CD4-positive, alpha-beta T cell treated with Interleukin-1 beta for 1 hour (primary cell): ENCODE results near the gene GNG12.

ENCODE experiments used
- DNase-seq, 2 donors: peaks; one replicate each; pipeline ENCODE4 v3.0.0-alpha.2; 2020 to 2022

Gene GNG12

GRCh38 chr1:67812226-67812625 is 21.0 kb downstream of the GNG12 start:
- DNase-seq: no peak

GRCh38 chr1:67811781-67812180 is 21.5 kb downstream of the GNG12 start:
- no peak for DNase-seq

DNA sequence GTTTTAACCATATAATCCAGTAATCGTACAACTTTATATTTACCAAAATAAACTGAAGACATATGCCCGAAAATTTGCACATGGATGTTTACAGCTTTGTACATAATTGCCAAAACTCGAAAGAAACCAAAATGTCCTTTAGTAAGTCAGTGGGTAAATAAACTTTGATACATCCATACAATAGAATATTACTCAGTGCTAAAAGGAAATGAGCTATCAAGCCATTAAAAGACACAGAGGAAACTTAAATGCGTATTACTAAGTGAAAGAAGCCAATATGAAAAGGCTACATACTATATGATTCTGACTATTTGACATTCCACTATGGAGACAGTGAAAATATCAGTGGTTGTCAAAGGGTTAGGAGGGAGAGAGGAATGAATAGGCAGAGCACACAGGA is 23.4 kb downstream of the GNG12 start:
- no peak for DNase-seq

GRCh38 chr1:67807282-67807681 is 26.0 kb downstream of the GNG12 start:
- no peak for DNase-seq

- DNase-seq: no peak
Observed at GRCh38 chr1:67804710-67805109, 28.6 kb downstream of the GNG12 start.

- DNase-seq: no peak
Observed at GRCh38 chr1:67803380-67804279, 29.6 kb downstream of the GNG12 start.

DNA sequence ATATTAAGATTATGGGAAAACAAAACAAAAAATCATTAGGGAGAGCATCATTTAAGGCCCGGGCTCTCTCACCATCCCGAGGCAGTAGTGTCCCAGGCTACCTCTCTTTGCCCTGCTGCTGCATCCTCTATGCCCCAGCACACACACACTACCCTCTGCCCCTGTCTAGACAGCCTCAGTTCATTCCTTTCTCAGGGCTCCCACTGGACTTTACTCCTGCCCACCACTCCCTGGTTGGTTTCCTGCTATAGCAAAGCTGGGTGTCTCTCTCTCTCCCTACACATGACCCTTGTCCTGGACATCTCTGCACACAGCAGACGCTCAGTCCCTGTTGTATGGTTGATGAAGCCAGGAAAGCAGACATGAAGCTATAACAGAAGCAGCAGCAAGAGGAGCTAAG is 30.7 kb downstream of the GNG12 start:
- no peak for DNase-seq

DNA sequence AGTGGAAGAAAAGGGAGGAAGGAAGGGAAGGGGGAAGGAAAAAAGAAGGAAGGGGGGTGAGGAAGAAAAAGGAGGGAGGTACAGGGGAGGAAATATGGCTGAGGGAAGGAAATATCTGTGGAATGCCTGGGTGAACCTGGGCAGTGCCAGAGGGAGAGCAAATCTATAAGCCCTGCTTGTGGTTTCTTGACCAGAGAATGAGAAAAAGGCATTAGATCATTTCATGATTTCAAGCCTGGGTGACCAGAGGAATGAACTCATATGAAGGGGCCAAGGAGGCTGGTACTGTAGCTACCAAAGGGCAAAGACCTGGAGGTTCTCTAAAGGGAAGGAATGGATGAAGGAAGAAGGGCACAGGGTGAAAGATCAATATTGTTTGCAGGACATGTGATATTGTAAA is 31.4 kb downstream of the GNG12 start:
- DNase-seq: no peak

DNA sequence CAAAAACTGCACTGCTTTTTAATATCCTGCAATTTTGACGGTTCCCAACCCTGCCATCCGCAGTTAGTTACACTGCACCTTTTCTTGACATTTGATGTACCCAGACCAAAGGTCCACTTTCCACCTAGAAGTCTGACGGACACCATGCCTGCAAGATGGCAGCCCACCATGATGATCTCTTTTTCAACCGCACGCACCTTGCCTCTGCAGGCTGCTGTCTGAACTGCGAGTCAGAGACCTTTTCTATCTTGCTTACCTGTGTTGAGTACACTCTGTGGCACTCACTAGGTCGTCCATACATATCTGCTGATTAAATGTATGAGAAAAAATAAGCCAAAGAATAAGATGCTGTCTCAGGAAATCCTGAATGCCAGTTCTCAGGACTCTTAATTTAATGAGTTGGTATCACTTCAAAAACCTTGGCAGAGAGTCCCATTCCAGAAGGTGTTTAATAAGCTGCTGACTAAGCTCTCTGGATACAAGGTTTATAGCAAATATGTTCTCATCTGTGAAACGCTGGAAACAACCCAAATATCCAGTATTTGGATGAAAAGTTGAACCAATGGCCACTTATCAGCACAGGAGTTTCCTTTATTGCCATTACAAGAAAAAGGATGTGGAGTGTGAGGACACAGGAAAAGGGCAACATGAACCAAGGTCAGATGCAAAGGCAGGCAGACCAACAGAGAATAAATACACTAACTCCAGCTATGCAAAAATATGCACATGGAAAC is 37.9 kb downstream of the GNG12 start:
- no peak for DNase-seq

- no peak for DNase-seq
Observed at GRCh38 chr1:67793562-67793961, 39.7 kb downstream of the GNG12 start.

DNA sequence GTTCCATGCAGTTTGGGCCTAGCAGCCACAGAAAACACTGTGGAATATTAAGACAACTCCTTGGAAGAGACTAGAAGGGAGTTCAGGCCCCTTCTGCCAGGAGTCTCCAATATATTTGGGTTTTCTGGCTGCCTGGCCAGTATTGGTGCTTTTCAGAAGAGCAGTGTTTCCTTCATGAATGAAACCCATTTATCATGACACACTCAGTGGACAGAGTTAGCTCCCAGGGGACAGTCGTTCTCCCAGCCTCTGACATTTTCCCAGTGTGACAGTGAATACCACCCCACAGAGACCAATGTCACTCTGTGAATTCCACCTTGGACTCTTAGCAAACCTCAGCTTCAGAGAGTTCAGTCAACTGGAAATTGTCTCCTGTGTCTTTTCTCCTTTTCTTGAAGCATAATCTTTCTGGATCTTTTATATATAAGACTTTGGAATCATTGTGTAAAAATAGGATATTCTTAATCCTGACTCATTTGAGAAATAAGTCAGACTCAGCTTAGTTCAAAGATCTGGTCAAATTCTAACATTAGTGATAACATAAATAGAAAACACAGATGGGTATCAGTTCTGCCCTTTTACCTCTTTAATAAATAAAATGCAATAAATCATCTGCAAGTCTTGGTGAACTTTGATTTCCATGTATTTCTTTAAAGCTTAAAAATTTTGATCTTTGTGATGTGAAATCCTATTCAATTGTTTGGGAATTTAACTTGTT is 40.4 kb downstream of the GNG12 start:
- DNase-seq: no peak

DNA sequence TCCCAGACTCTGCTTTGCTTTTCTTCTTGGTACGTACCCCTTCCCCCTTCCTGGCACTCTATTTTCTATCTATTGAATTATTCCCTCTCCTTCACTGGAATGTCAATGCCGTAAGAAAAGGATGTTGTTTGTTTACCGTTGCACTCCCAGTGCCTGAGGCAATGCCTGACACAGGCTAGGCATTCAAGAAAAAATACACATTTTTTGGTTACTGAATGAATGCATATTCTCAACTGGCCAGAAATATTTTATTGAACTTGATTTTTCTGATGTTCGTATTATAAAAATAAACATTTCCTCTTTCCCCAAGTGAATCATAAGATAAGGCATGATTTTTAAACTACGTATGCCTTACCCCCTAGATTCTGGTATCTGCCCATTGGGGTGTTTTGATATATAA is 41.2 kb downstream of the GNG12 start:
- no peak for DNase-seq

- no peak for DNase-seq
Observed at GRCh38 chr1:67791686-67792085, 41.6 kb downstream of the GNG12 start.

- DNase-seq: no peak
Observed at GRCh38 chr1:67791261-67791660, 42.0 kb downstream of the GNG12 start.

GRCh38 chr1:67790201-67790692 is 43.0 kb downstream of the GNG12 start:
- no peak for DNase-seq

DNA sequence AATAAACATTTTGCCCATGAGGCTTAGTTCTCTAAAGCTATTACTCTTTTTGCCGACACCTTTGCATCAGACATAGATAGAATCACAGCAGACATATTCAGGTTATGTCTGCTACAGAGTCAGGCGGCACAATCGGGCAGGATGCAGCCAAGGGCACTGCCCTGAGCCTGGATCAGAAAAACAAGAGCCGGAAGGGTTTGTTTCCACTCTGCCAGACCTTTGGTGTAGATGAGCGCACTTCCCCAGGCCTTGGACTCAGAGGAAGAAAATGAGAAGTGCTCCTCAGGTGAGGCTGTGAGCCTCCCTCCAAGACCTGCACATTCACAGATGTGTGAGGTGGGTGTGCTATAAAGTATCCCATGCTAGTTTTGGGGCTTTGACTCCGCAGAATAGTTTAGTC is 43.7 kb downstream of the GNG12 start:
- no peak for DNase-seq

GRCh38 chr1:67788904-67789303 is 44.4 kb downstream of the GNG12 start:
- DNase-seq: no peak

DNA sequence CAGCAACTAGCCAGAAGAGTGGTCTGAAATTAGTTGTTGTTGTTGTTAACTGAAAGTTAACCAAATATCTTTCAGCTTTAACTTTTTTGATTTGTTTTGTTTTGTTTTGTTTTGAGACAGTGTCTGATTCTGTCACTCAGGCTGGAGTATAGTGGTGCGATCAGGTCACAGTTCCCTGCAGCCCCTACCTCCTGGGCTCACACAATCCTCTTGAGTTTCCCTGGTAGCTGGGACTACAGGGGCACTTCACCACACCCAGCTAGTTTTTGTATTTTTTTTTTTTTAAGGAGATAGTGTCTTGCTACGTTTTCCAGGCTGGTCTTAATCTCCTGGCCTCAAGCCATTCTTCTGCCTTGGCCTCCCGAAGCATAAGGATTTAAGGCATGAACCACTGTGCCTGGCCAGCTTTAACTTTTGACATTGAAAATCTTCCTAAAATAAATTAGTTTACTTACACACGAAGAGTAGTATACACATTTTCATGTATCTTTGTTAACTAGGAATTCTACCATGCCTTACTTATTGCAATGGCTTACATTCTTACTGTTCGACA is 45.0 kb downstream of the GNG12 start:
- DNase-seq: no peak

- DNase-seq: no peak
Observed at GRCh38 chr1:67787746-67788145, 45.5 kb downstream of the GNG12 start.

DNA sequence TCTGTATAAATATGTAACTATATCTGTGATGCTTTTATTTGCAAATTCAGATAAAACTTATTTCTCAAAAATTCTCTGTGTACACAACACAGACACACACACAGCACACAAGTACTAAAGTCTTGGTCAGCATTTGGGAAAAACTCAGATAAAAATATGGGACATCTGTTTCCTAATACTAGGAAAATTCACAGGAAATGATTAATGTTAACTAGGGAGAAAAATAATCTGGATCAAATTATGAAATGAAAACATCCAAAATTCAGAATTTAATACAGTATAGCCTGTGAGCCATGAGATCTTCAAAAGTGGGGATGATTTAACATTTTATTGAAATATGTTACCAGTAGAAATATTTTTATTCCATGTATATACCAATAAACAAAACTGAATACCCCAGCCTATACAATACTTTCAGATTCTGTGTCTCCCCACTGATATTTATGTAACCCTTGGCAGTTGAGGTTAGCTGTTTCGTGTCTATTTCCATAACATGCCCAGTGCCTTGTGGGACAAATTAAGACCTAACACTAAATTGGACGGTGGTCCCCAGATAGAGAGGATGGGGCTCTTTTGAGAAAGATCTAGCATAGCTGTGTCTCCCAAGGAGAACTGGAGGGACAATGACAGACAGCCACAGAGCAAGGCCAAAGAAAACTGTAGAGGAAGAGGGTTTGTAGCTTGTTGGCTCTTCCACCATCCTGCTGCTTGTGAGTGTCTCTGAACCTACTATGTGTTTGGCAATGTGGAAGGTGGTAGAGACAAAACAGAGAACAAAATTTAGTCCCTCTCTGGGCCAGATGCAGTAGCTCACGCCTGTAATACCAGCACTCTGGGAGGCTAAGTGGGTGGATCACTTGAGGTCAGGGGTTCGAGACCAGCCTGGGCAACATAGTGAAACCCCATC is 47.2 kb downstream of the GNG12 start:
- DNase-seq: no peak

DNA sequence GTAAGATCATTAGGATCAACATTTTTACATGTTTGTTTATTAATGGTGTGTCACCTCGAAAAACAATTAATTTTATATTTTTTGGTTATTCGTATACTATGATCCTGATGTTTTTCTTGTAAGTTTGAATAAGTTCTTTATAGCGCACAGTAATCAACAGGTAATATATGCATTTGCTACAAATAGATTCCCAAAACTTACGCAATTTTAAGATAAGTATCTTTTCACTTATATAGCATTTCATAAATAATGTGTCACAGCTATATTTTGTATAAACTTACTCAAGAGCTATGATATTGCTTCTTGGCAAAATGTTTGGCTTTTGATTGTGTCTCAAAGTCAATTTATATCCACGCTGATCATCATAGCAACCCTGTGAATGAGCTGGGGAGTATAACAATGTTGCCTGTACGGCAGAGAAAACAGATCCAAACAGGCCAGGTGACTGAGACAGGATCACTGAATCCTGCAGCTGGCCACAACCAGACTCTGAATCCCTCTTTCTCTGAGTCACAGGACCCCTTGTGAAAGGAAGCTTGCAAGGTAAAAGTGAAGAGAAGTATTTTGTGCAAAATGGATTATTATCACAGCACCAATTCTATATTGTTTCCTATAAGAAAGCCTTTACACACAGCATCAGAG is 48.6 kb downstream of the GNG12 start:
- no peak for DNase-seq

DNA sequence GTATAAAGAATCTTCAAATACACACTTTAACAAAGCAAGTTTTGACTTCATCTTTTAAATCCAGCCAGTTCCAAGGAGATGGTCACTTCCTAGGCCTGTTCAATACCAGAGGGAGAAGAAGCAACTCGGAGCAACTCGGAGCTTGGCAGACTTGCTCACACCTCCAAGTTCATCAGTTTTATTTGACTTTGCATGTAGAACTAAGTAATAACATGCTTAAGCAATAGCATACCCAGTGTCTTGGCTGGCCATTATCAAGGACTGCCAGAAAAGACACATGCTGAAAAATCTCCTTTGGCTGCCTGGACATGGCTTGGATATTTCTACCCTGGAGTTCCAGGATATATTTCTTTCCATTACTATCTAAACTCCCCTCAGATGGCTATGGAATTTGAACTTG is 52.6 kb downstream of the GNG12 start:
- no peak for DNase-seq
